GM12864 (cell line): Measurements from ENCODE around the gene DOCK2.

Source experiments
- DNase-seq: peaks from one replicate; pipeline ENCODE4 v3.0.0-alpha.2; 2011; ENCODE audit warnings: low read depth
- H3K4me3 ChIP-seq: 2 replicates; pipeline ENCODE4 v1.5.1; 2011; ENCODE audit warnings: mild to moderate bottlenecking, low read depth, low read length, control low read depth
- CTCF ChIP-seq: IDR thresholded peaks from 2 replicates; pipeline ENCODE4 v1.5.1; 2011; ENCODE audit warnings: low read depth, mild to moderate bottlenecking, moderate library complexity, low read length, control low read depth, inconsistent platforms; ENCODE audit errors: missing control alignments

DOCK2 gene

GRCh38 chr5:169909945-169910344 is 272.9 kb downstream of the DOCK2 start:
- DNase-seq, result no peak
- no peak for TF ChIP-seq CTCF
- H3K4me3 ChIP-seq, result no peak overlapping the region

GRCh38 chr5:169910393-169910792 is 273.3 kb downstream of the DOCK2 start:
- TF ChIP-seq CTCF, result no peak
- H3K4me3 ChIP-seq, result no peak overlapping the region
- no peak for DNase-seq

GRCh38 chr5:169911448-169912212 is 274.6 kb downstream of the DOCK2 start:
- TF ChIP-seq CTCF, result no peak
- H3K4me3 ChIP-seq, result no peak overlapping the region
- no peak for DNase-seq

- DNase-seq, result no peak
- no peak for TF ChIP-seq CTCF
- no peak overlapping the region for H3K4me3 ChIP-seq
Measured at GRCh38 chr5:169913479-169913878, 276.4 kb downstream of the DOCK2 start.

- no peak for DNase-seq
- TF ChIP-seq CTCF, result no peak
- no peak overlapping the region for H3K4me3 ChIP-seq
Measured at GRCh38 chr5:169914766-169915165, 277.7 kb downstream of the DOCK2 start.

GRCh38 chr5:169917500-169917899 is 280.4 kb downstream of the DOCK2 start:
- no peak for TF ChIP-seq CTCF
- no peak for DNase-seq
- no peak overlapping the region for H3K4me3 ChIP-seq

- DNase-seq, result no peak
- no peak overlapping the region for H3K4me3 ChIP-seq
- TF ChIP-seq CTCF, result no peak
Measured at GRCh38 chr5:169918228-169918627, 281.2 kb downstream of the DOCK2 start.
